Gastroesophageal sphincter (tissue), 4 donors: ENCODE results near the gene THOP1. TPM values are rescaled to one million over a fixed set of nuclear protein-coding genes. Genes with fewer than 3 reads are reported as not detected.

Experiments used
- ATAC-seq: fragments of 150-250 bp; one replicate; pipeline ENCODE4 v1.9.1; 2016; ENCODE audit warnings: mild to moderate bottlenecking, moderate library complexity
- H3K27ac ChIP-seq, 4 donors: fragments of 200-600 bp; sonication (generic) in 3 of 4; 1 replicate in 3 of 4; 2 replicates in 1 of 4; pipeline ENCODE4 v1.5.1; 2016 to 2019
- H3K27me3 ChIP-seq: fragments of 200-600 bp; sonication (generic); one replicate; pipeline ENCODE4 v1.5.1; 2019
- H3K36me3 ChIP-seq, 2 donors: fragments of 200-600 bp; sonication (generic); one replicate each; pipeline ENCODE4 v1.5.1; 2019; ENCODE audit warnings: control low read depth in 1 of 2
- H3K4me1 ChIP-seq, 3 donors: fragments of 200-600 bp; sonication (generic); 1 replicate in 2 of 3; 2 replicates in 1 of 3; pipeline ENCODE4 v1.5.1; 2016 to 2019; ENCODE audit warnings: control low read depth in 2 of 3
- H3K4me3 ChIP-seq, 2 donors: fragments of 200-600 bp; sonication (generic); one replicate each; pipeline ENCODE4 v1.5.1; 2019; ENCODE audit warnings: mild to moderate bottlenecking in 1 of 2, moderate library complexity in 1 of 2
- H3K9me3 ChIP-seq, 3 donors: fragments of 200-600 bp; sonication (generic); one replicate each; pipeline ENCODE4 v1.5.1; 2017 to 2019; ENCODE audit warnings: control low read depth in 2 of 3
- EP300 ChIP-seq: sonication (generic); formaldehyde crosslinking; IDR thresholded peaks from one replicate; pipeline ENCODE4 v1.6.1; 2017; ENCODE audit warnings: antibody characterized with exemption, mild to moderate bottlenecking
- POLR2A ChIP-seq, 2 donors: fragments of 450-650 bp; IDR thresholded peaks; one replicate each; pipeline ENCODE4 v1.6.1; 2017; ENCODE audit warnings: antibody characterized with exemption in 2 of 2, mild to moderate bottlenecking in 2 of 2, moderate library complexity in 1 of 2
- POLR2AphosphoS5 ChIP-seq: sonication (generic); formaldehyde crosslinking; IDR thresholded peaks from one replicate; pipeline ENCODE4 v1.6.1; 2017; ENCODE audit warnings: antibody characterized with exemption
- WGBS, 2 donors: methylation state at CpG; one replicate each; pipeline ENCODE4 v1.1.5; 2018; ENCODE audit warnings: low coverage in 1 of 2; 5-methylcytosine and 5-hydroxymethylcytosine counted together
- total RNA-seq, 4 donors: library from RNA; depleted of rRNA; stranded (reverse); fragments of >200 nt; gene quantifications; one replicate each; pipeline ENCODE4 v1.1.0, GENCODE V29; 2016
- TF ChIP-seq, protein P1 (sequence below), 4 experiments: fragments of 200-600 bp in 2 of 4; fragments of 450-650 bp in 2 of 4; sonication (generic) in 1 of 4; IDR thresholded peaks; one replicate each; pipeline ENCODE4 v1.5.1; 2017 to 2019; ENCODE audit warnings: antibody characterized with exemption in 4 of 4, mild to moderate bottlenecking in 2 of 4, moderate library complexity in 2 of 4

The THOP1 gene
- total RNA-seq, 4 donors from 2014 or later: 26.9 to 58.4 (median 38.7) TPM

DNA sequence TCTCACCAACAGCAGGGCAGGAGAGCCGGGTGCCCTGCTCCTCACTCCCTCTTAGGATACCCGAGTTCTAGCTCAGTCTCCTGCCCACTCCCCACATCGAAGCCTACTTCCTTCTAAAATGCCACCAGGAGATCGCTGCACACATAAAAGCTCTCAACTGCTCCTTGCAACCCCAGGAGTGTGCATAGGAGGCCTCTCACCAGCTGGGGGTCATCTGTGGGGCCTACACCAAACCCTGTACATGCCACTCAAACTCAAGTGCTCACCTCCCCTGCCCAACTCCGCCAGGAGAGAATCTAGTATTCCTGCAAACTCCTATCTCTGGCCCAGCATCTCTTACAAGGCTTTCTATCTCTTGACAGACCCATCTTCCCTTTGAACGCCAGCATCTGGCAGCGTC lies 5.0 kb upstream of the THOP1 start:
- WGBS, 2 donors: 67 to 78% methylated on average over 2 to 5 of the region's 7 CpGs
- peaks cover 0 to 26% of the 10 kb centered on the region in 2 donors for H3K36me3 ChIP-seq

DNA sequence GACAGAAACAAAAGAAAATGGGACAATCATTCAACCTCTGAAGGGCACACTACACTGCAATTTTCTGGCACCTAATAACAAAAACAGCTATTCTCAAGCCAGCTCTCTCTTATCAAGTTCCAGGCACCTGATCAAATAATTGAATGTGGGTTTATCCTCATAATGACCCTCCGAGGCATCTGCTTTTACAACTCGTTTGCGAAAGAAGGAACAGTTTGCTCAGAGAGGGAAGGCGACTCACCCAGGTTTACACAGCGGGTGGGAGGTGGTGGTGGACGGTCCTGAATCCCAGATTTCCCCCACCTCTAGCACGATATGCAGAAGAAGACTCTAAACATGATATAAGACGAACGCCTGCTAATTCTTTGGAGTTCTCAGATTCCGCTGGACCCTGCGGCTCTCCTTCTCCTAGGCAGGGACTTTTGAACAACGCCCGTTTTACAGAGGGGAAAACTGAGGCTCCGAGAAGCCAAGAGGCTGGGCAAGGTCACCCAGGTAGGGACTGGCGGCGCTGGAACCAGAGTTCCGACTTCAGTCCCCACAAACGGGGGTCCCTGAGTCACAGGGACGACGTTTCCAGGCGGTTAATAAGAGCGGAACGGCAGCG lies 2.9 kb upstream of the THOP1 start:
- WGBS, 2 donors: 1 to 2% methylated on average over 13 to 20 of the region's 24 CpGs
- peaks cover 0 to 18% of the 10 kb centered on the region in 2 donors for H3K36me3 ChIP-seq
- no peaks in the 10 kb centered on the region for H3K9me3 ChIP-seq
- no peaks in the 10 kb centered on the region for H3K27me3 ChIP-seq
- no peak for ATAC-seq
- TF ChIP-seq EP300: no peak
- TF ChIP-seq, protein P1, sequence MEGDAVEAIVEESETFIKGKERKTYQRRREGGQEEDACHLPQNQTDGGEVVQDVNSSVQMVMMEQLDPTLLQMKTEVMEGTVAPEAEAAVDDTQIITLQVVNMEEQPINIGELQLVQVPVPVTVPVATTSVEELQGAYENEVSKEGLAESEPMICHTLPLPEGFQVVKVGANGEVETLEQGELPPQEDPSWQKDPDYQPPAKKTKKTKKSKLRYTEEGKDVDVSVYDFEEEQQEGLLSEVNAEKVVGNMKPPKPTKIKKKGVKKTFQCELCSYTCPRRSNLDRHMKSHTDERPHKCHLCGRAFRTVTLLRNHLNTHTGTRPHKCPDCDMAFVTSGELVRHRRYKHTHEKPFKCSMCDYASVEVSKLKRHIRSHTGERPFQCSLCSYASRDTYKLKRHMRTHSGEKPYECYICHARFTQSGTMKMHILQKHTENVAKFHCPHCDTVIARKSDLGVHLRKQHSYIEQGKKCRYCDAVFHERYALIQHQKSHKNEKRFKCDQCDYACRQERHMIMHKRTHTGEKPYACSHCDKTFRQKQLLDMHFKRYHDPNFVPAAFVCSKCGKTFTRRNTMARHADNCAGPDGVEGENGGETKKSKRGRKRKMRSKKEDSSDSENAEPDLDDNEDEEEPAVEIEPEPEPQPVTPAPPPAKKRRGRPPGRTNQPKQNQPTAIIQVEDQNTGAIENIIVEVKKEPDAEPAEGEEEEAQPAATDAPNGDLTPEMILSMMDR (IDR thresholded peaks at IDR 0.05): no peak
- no peak for TF ChIP-seq POLR2AphosphoS5
- TF ChIP-seq POLR2A (IDR thresholded peaks at IDR 0.05): no peak
- peaks cover 0 to 84% (median 32%) of the 10 kb centered on the region in 3 donors for H3K4me1 ChIP-seq
- peak overlapping the region; percentile 84 to 97 (median 94) for H3K27ac ChIP-seq
- peak overlapping the region; percentile 78 to 91 for H3K4me3 ChIP-seq

More for the DNA sequence above, 5.0 kb upstream of the THOP1 start:
- Histone ChIP-seq H3K9me3 (no peaks in the 10 kb centered on the region), H3K27me3 (no peaks in the 10 kb centered on the region), H3K4me3 (no peak overlapping the region), H3K27ac (no peak overlapping the region), H3K4me1 (peaks cover 0 to 84% (median 25%) of the 10 kb centered on the region in 3 donors)
- ATAC-seq: no peak
- TF ChIP-seq POLR2A (IDR thresholded peaks at IDR 0.05) (no peak), EP300 (no peak), POLR2AphosphoS5 (no peak)
- TF ChIP-seq, protein P1 (IDR thresholded peaks at IDR 0.05): no peak

DNA sequence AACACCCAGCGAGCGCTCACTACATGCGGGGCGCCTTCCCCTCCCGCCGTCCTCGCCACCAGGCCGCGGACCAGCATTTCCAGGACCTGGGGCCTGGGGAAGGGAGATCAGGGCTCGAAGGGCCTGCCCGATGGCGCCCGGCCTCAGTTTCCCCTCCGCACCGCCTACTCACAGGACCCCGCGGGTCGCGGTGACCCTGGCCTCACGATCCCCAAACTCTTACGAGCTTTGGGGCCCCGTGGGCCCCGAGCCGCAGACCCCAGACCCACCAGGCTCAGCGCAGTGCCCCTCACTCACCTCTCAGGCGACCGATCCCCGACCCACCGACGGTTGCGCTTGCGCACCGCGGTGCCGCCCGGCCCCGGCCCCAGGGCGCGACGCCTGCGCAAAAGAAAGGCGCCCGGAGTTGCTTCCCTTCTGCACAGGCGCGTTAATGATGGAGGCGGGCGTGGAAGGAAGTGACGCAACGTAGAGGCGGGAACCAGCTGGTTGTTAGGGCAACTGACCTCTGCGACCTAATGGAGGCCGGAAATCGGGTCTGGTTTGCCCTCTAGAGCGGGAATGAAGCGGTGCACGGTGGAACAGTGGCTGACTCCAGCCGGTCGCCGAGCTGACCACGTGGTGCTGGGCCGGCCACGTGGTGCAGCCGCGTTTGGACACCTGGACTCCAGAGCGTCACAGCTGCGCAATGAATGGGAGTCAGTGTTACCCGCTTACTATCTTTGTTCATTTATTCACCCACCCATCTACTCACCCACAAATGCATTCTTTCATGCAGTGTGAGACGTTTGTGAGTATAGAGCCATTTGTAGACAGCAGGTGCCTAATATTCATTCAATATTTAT lies 2.1 kb upstream of the THOP1 start, which contains the start of gene SGTA:
SGTA (minus strand) TSS at position 338 of the 845 bp plus-strand sequence. CDS start 14,205 bp downstream, outside the sequence.
- TF ChIP-seq POLR2AphosphoS5 (peak; percentile 80), POLR2A (IDR thresholded peaks at IDR 0.05) (peak; percentile 75 to 80), EP300 (no peak)
- TF ChIP-seq, protein P1 (IDR thresholded peaks at IDR 0.05): peak in 3 of 4 experiments; percentile 52 to 63 (median 62)
- Histone ChIP-seq H3K27ac (peak within 1 kb of the TSS; percentile 84 to 97 (median 94)), H3K4me3 (peak within 1 kb of the TSS; percentile 78 to 91), H3K9me3 (no peaks in the 10 kb centered on the region), H3K4me1 (peaks cover 0 to 82% (median 32%) of the 10 kb centered on the region in 3 donors), H3K36me3 (peaks cover 0 to 11% of the 10 kb centered on the region in 2 donors), H3K27me3 (no peaks in the 10 kb centered on the region)
- WGBS, 2 donors: 0 to 1% methylated on average over 12 to 13 of the region's 68 CpGs
- ATAC-seq: peak; percentile 92

- peak overlapping the region; percentile 15 to 97 (median 94) for H3K27ac ChIP-seq
- no peak for TF ChIP-seq POLR2AphosphoS5
- TF ChIP-seq, protein P1 (IDR thresholded peaks at IDR 0.05): no peak
- no peak for TF ChIP-seq EP300
- peaks cover 0 to 8% of the 10 kb centered on the region in 2 donors for H3K36me3 ChIP-seq
- peaks cover 0 to 76% (median 32%) of the 10 kb centered on the region in 3 donors for H3K4me1 ChIP-seq
- no peak for ATAC-seq
- H3K9me3 ChIP-seq: no peaks in the 10 kb centered on the region
- H3K27me3 ChIP-seq: no peaks in the 10 kb centered on the region
- peak overlapping the region in 1 of 2 donors; percentile 91 for H3K4me3 ChIP-seq
- 57 to 70% methylated on average over 7 of the region's 7 CpGs for WGBS, 2 donors
Observed at GRCh38 chr19:2783781-2784145, 1.5 kb upstream of the THOP1 start.
